Bladder microvascular endothelial cell (primary cell): ENCODE data around the gene SPRR1B. TPM values are rescaled to one million over a fixed set of nuclear protein-coding genes. Genes with fewer than 3 reads are reported as not detected.

ENCODE experiments used
- total RNA-seq: library from RNA; depleted of rRNA; stranded (reverse); fragments of >200 nt; gene quantifications from 2 replicates; pipeline ENCODE4 v1.2.3, GENCODE V29; 2014

The SPRR1B gene
- not detected in 2 replicates for total RNA-seq

GRCh38 chr1:153030895-153031294, at the start of gene SPRR1B:
Gene SPRR1B, plus strand, starts transcription at chr1:153031203. Its CDS starts 1,143 bp downstream, at chr1:153032346.

GRCh38 chr1:152983743-152984142, 47.3 kb upstream of the SPRR1B start, which contains the start of gene SPRR1A:
Gene SPRR1A, plus strand, starts transcription at chr1:152984081. Its CDS starts 1,150 bp downstream, at chr1:152985231.

GRCh38 chr1:153001382-153001781, 29.6 kb upstream of the SPRR1B start, which contains the start of gene SPRR3:
Gene SPRR3, plus strand, starts transcription at chr1:153001749. Its CDS starts 1,272 bp downstream, at chr1:153003021.

GRCh38 chr1:153040950-153041631, 10.1 kb downstream of the SPRR1B start, which contains the start of gene SPRR2D:
Gene SPRR2D, minus strand, starts transcription at chr1:153041120. Its CDS starts 774 bp downstream, at chr1:153040346.

GRCh38 chr1:153057375-153057774, 26.4 kb downstream of the SPRR1B start, which contains the start of gene SPRR2A:
Gene SPRR2A, minus strand, starts transcription at chr1:153057512. Its CDS starts 777 bp downstream, at chr1:153056735.

GRCh38 chr1:153071511-153071910, 40.5 kb downstream of the SPRR1B start, which contains the start of gene SPRR2B:
Gene SPRR2B, minus strand, starts transcription at chr1:153071611. Its CDS starts 772 bp downstream, at chr1:153070839.

Other genes with a start within 250 kb of the SPRR1B start
- gene LCE1E, start 244.9 kb upstream of the SPRR1B start, total RNA-seq: not detected in 2 replicates
- gene LCE1D, start 234.5 kb upstream of the SPRR1B start, total RNA-seq: not detected in 2 replicates
- gene LCE1C, start 224.6 kb upstream of the SPRR1B start, total RNA-seq: not detected in 2 replicates
- not detected in 2 replicates for gene LCE1B, start 219.2 kb upstream of the SPRR1B start, total RNA-seq
- gene LCE1A, start 203.7 kb upstream of the SPRR1B start, total RNA-seq: not detected in 2 replicates
- gene LCE6A, start 188.3 kb upstream of the SPRR1B start, total RNA-seq: not detected in 2 replicates
- gene LCE7A, start 171.2 kb upstream of the SPRR1B start, total RNA-seq: not detected in 2 replicates
- gene SMCP, start 152.9 kb upstream of the SPRR1B start, total RNA-seq: not detected in 2 replicates
- not detected in 2 replicates for gene IVL, start 122.7 kb upstream of the SPRR1B start, total RNA-seq
- not detected in 2 replicates for gene SPRR5, start 84.0 kb upstream of the SPRR1B start, total RNA-seq
- not detected in 2 replicates for gene SPRR4, start 60.6 kb upstream of the SPRR1B start, total RNA-seq
- gene SPRR1A, start 47.1 kb upstream of the SPRR1B start, total RNA-seq: not detected in 2 replicates
- gene SPRR3, start 29.5 kb upstream of the SPRR1B start, total RNA-seq: not detected in 2 replicates
- gene SPRR2D, start 9.9 kb downstream of the SPRR1B start, total RNA-seq: not detected in 2 replicates
- gene SPRR2A, start 26.3 kb downstream of the SPRR1B start, total RNA-seq: not detected in 2 replicates
- not detected in 2 replicates for gene SPRR2B, start 40.4 kb downstream of the SPRR1B start, total RNA-seq
- gene SPRR2E, start 63.3 kb downstream of the SPRR1B start, total RNA-seq: not detected in 2 replicates
- gene SPRR2F, start 82.3 kb downstream of the SPRR1B start, total RNA-seq: not detected in 2 replicates
- gene SPRR2G, start 119.7 kb downstream of the SPRR1B start, total RNA-seq: not detected in 2 replicates
- gene LELP1, start 172.2 kb downstream of the SPRR1B start, total RNA-seq: not detected in 2 replicates
- gene PRR9, start 186.4 kb downstream of the SPRR1B start, total RNA-seq: not detected in 2 replicates
- not detected in 2 replicates for gene LORICRIN, start 228.5 kb downstream of the SPRR1B start, total RNA-seq